ENCODE data around the gene PRICKLE2.

- no peak for TF ChIP-seq CTCF (IDR thresholded peaks at IDR 0.05)
- no peak for TF ChIP-seq POLR2AphosphoS5 (IDR thresholded peaks at IDR 0.05; ENCODE audit: low read depth, low read length)
- TF ChIP-seq TCF7L2 (IDR thresholded peaks at IDR 0.05; ENCODE audit: low read depth, low read length), result no peak
- TF ChIP-seq SIN3A (IDR thresholded peaks at IDR 0.05; ENCODE audit: borderline replicate concordance, insufficient read depth, low read depth, low read length), result no peak
- TF ChIP-seq REST (IDR thresholded peaks at IDR 0.05; ENCODE audit: insufficient read depth in 1 of 2, low read depth in 2 of 2, low read length in 1 of 2), result no peak
These were observed 115.8 kb downstream of the PRICKLE2 start for GRCh38 chr3:64109438-64109837.
